KMS-11 (cell line): ENCODE measurements around the gene IPP.
"Not testable (repeated sequence)": the region's sequence is repeated elsewhere in the genome, so short reads cannot be mapped to it uniquely, and the experiment has no call there.

Source experiments
- H2AFZ ChIP-seq: fragments of 200-600 bp; sonication (generic); 2 replicates; pipeline ENCODE4 v1.6.1; 2016; ENCODE audit warnings: antibody characterized with exemption, mixed run types, low read depth
- H3K27ac ChIP-seq: fragments of 200-600 bp; sonication (generic); 2 replicates; pipeline ENCODE4 v1.6.1; 2016; ENCODE audit warnings: mild to moderate bottlenecking, mixed run types
- H3K27me3 ChIP-seq: fragments of 200-600 bp; sonication (generic); 2 replicates; pipeline ENCODE4 v1.6.1; 2017; ENCODE audit warnings: mild to moderate bottlenecking, low read depth, mixed run types, moderate library complexity; ENCODE audit not compliant: insufficient read depth
- H3K36me3 ChIP-seq: fragments of 200-600 bp; sonication (generic); 2 replicates; pipeline ENCODE4 v1.6.1; 2017; ENCODE audit warnings: mild to moderate bottlenecking, mixed run types; ENCODE audit not compliant: insufficient read depth
- H3K4me1 ChIP-seq: fragments of 200-600 bp; sonication (generic); 2 replicates; pipeline ENCODE4 v1.6.1; 2016; ENCODE audit warnings: mild to moderate bottlenecking, low read depth, mixed run types; ENCODE audit not compliant: poor library complexity, severe bottlenecking
- H3K4me2 ChIP-seq: fragments of 200-600 bp; sonication (generic); 2 replicates; pipeline ENCODE4 v1.7.0; 2016; ENCODE audit warnings: mild to moderate bottlenecking, mixed run types
- H3K4me3 ChIP-seq: fragments of 200-600 bp; sonication (generic); IDR thresholded peaks from 2 replicates; pipeline ENCODE4 v1.6.1; 2017; ENCODE audit warnings: low read depth, low read length, mixed read lengths; ENCODE audit not compliant: insufficient read depth
- H3K79me2 ChIP-seq: fragments of 200-600 bp; sonication (generic); 2 replicates; pipeline ENCODE4 v1.6.1; 2016; ENCODE audit warnings: low read depth, mixed run types; ENCODE audit not compliant: insufficient read depth
- H3K9ac ChIP-seq: fragments of 200-600 bp; sonication (generic); 2 replicates; pipeline ENCODE4 v1.6.1; 2016; ENCODE audit warnings: mild to moderate bottlenecking, mixed run types
- H4K20me1 ChIP-seq: fragments of 200-600 bp; sonication (generic); 2 replicates; pipeline ENCODE4 v1.6.1; 2016; ENCODE audit warnings: mild to moderate bottlenecking, mixed run types; ENCODE audit not compliant: insufficient read depth
- TF ChIP-seq, protein P1 (sequence below): fragments of 200-600 bp; sonication (generic); conservative IDR thresholded peaks from 2 replicates; pipeline ENCODE4 v1.6.1; 2017; ENCODE audit warnings: low read depth, mild to moderate bottlenecking, antibody characterized with exemption, low read length, moderate library complexity, mixed read lengths

Gene IPP

DNA sequence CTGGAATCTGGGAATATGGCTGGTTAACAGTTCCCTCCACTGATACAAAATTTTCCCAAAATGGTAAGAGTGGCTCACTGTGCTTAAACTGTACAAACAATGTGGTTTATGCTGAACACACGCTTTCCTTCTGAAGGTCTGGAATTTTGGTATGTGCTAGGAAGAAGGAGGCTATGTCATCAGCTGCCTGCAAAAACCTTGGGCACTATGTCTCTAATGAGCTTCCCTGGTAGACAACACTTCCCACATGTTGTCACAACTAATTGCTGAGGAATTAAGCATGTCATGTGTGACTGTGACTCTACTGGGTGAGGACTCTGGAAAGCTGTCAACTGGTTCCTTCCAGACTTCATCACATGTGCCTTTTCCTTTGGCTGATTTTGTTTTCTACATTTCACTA, 29.2 kb downstream of the IPP start:
- Histone ChIP-seq H3K4me1 (no peaks in the 10 kb centered on the region), H3K4me3 (no peak overlapping the region), H3K9ac (no peak overlapping the region), H3K27me3 (no peaks in the 10 kb centered on the region), H3K36me3 (no peaks in the 10 kb centered on the region), H3K79me2 (no peaks in the 10 kb centered on the region), H2AFZ (no peak overlapping the region), H3K27ac (no peak overlapping the region), H4K20me1 (no peaks in the 10 kb centered on the region), H3K4me2 (no peak overlapping the region)
- TF ChIP-seq, protein P1, sequence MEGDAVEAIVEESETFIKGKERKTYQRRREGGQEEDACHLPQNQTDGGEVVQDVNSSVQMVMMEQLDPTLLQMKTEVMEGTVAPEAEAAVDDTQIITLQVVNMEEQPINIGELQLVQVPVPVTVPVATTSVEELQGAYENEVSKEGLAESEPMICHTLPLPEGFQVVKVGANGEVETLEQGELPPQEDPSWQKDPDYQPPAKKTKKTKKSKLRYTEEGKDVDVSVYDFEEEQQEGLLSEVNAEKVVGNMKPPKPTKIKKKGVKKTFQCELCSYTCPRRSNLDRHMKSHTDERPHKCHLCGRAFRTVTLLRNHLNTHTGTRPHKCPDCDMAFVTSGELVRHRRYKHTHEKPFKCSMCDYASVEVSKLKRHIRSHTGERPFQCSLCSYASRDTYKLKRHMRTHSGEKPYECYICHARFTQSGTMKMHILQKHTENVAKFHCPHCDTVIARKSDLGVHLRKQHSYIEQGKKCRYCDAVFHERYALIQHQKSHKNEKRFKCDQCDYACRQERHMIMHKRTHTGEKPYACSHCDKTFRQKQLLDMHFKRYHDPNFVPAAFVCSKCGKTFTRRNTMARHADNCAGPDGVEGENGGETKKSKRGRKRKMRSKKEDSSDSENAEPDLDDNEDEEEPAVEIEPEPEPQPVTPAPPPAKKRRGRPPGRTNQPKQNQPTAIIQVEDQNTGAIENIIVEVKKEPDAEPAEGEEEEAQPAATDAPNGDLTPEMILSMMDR = no peak

DNA sequence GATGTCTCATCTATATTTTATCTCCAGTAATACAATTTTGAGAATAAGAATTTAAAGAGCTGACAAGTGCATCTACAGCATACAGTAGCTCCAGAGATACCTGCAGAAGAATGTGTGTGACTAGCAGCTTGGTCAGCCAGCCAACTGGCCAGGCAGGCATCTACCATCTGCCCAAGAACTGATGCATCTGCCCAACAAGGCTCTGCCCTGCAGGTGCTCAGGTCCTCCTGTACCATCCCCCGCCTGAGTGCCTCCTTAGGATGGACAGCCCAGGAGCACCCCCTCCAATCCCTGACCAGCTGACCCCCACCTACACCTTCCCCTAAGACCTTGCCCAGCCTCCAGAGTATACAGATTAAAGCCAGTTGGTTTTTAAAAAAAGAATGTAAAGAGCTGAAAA, 32.2 kb downstream of the IPP start:
- TF ChIP-seq, protein P1 = no peak

DNA sequence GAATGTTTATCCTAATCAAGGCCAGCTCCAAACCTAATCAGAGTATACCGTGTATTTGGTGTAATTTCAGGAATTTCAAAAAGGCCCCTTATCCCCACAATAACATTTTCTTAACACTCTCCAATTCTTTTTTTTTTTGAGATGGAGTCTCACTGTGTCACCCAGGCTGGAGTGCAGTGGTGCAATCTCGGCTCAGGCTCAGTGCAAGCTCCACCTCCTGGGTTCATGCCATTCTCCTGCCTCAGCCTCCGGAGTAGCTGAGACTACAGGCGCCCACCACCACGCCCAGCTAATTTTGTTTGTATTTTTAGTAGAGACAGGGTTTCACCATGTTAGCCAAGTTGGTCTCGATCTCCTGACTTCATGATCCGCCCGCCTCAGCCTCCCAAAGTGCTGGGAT, 33.1 kb downstream of the IPP start:
- not testable (repeated sequence) for H3K27me3 ChIP-seq, H2AFZ ChIP-seq, H3K9ac ChIP-seq, H3K4me3 ChIP-seq, H3K79me2 ChIP-seq, H3K4me1 ChIP-seq, H3K4me2 ChIP-seq, H4K20me1 ChIP-seq, H3K27ac ChIP-seq, H3K36me3 ChIP-seq

More for the DNA sequence above, 32.2 kb downstream of the IPP start:
- no peak overlapping the region for H3K27ac ChIP-seq
- no peaks in the 10 kb centered on the region for H3K36me3 ChIP-seq
- no peak overlapping the region for H3K4me3 ChIP-seq
- no peak overlapping the region for H3K4me2 ChIP-seq
- H2AFZ ChIP-seq = no peak overlapping the region
- H3K9ac ChIP-seq = no peak overlapping the region
- no peaks in the 10 kb centered on the region for H4K20me1 ChIP-seq
- H3K27me3 ChIP-seq = no peaks in the 10 kb centered on the region
- no peaks in the 10 kb centered on the region for H3K4me1 ChIP-seq
- H3K79me2 ChIP-seq = no peaks in the 10 kb centered on the region

- H4K20me1 ChIP-seq = no peaks in the 10 kb centered on the region
- TF ChIP-seq, protein P1 = no peak
- H3K9ac ChIP-seq = no peak overlapping the region
- H3K36me3 ChIP-seq = no peaks in the 10 kb centered on the region
- H3K79me2 ChIP-seq = no peaks in the 10 kb centered on the region
- H2AFZ ChIP-seq = no peak overlapping the region
- no peak overlapping the region for H3K4me3 ChIP-seq
- H3K27me3 ChIP-seq = no peaks in the 10 kb centered on the region
- no peak overlapping the region for H3K27ac ChIP-seq
- H3K4me1 ChIP-seq = no peaks in the 10 kb centered on the region
- H3K4me2 ChIP-seq = no peak overlapping the region
These were observed 33.8 kb downstream of the IPP start for GRCh38 chr1:45716700-45717099.

DNA sequence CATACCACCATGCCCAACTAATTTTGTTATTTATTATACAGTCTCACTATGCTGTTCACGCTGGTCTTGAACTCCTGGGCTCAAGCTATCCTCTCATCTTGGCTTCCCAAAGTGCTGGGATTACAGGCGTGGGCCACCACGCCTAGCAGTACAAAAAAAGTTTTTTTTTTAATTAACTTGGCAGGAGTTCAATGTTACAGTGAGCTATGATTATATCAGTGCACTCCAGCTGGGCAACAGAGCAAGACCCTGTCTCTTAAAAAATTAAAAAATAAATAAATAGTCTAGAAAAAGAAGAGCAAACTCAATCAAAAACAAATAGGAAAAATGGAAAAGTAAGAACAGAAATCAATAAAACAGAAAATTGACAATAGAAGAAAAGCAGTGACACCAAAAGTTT, 36.7 kb downstream of the IPP start:
- H3K79me2 ChIP-seq = no peaks in the 10 kb centered on the region
- no peaks in the 10 kb centered on the region for H4K20me1 ChIP-seq
- no peak overlapping the region for H3K9ac ChIP-seq
- H3K36me3 ChIP-seq = no peaks in the 10 kb centered on the region
- H3K4me1 ChIP-seq = no peaks in the 10 kb centered on the region
- no peak overlapping the region for H2AFZ ChIP-seq
- TF ChIP-seq, protein P1 = no peak
- H3K27me3 ChIP-seq = no peaks in the 10 kb centered on the region
- no peak overlapping the region for H3K27ac ChIP-seq
- H3K4me2 ChIP-seq = no peak overlapping the region
- no peak overlapping the region for H3K4me3 ChIP-seq
